Sigmoid colon (tissue), 4 donors: ENCODE results near the gene RRP9.
A peak's percentile ranks its signal among the peaks of the same experiment; 100 is the strongest.

ENCODE experiments used
- POLR2A ChIP-seq, 2 donors: fragments of 450-650 bp; IDR thresholded peaks; one replicate each; pipeline ENCODE4 v1.6.1; 2016; ENCODE audit warnings: antibody characterized with exemption in 2 of 2, mild to moderate bottlenecking in 2 of 2, moderate library complexity in 2 of 2
- POLR2AphosphoS5 ChIP-seq, 4 donors: sonication (generic); formaldehyde crosslinking; IDR thresholded peaks; one replicate each; pipeline ENCODE4 v1.6.1; 2017; ENCODE audit warnings: antibody characterized with exemption in 4 of 4
- TF ChIP-seq, protein P1 (sequence below), 4 experiments: fragments of 450-650 bp in 3 of 4; fragments of 200-600 bp in 1 of 4; IDR thresholded peaks; one replicate each; pipeline ENCODE4 v1.5.1; 2016 to 2019; ENCODE audit warnings: antibody characterized with exemption in 4 of 4, mild to moderate bottlenecking in 3 of 4, moderate library complexity in 2 of 4

DNA sequence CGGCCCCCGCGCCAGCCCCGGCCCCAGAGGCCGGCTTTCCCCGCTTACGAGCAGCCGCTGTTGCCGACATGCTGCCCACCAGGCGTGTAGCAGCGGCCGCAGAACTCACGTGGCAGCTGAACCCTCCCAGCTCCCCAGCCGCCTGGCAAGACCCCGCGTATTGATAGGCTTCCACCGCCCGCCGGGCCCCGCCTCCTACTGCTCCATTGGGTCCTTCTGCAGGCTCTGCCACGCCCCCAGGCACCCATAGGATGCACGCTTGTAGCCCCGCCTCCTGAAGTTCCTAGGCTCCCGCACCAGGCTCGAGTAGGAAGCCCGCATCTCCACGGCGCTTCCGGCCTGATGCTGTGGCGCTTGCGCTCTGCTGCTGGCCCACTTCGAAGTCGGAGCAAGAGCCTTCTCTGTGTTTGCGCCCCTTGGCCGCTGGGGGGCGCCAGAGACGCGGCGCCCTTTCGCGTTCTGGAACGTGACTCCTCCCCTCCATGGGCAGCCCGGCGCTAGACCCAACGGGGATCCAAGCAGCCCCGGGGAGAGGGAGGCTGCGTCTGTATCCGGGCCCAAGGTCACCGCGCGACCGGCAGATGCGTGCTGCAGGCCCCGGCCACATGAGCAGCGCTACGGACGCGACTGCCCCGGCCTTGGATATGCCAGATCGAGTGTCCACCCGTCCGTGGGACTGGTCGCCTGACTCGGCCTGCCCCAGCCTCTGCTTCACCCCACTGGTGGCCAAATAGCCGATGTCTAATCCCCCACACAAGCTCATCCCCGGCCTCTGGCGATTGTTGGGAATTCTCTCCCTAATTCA lies at the start of gene RRP9, which contains the start of gene PARP3:
- TF ChIP-seq, protein P1, sequence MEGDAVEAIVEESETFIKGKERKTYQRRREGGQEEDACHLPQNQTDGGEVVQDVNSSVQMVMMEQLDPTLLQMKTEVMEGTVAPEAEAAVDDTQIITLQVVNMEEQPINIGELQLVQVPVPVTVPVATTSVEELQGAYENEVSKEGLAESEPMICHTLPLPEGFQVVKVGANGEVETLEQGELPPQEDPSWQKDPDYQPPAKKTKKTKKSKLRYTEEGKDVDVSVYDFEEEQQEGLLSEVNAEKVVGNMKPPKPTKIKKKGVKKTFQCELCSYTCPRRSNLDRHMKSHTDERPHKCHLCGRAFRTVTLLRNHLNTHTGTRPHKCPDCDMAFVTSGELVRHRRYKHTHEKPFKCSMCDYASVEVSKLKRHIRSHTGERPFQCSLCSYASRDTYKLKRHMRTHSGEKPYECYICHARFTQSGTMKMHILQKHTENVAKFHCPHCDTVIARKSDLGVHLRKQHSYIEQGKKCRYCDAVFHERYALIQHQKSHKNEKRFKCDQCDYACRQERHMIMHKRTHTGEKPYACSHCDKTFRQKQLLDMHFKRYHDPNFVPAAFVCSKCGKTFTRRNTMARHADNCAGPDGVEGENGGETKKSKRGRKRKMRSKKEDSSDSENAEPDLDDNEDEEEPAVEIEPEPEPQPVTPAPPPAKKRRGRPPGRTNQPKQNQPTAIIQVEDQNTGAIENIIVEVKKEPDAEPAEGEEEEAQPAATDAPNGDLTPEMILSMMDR (IDR thresholded peaks at IDR 0.05), result peak; percentile 97 to 100 (median 98)
- TF ChIP-seq POLR2AphosphoS5 (IDR thresholded peaks at IDR 0.05) (peak; percentile 51 to 82 (median 72)), POLR2A (IDR thresholded peaks at IDR 0.05) (peak; percentile 63 to 68)
